Measurements from ENCODE around the gene GALNT5. TPM values are rescaled to one million over a fixed set of nuclear protein-coding genes. Genes with fewer than 3 reads are reported as not detected.

GALNT5 gene
- total RNA-seq, 1 experiment from 2014 or later: 6.8 TPM

GRCh38 chr2:157311706-157312105 is 54.2 kb downstream of the GALNT5 start:
- intact Hi-C loops (cut with micrococcal nuclease; ENCODE audit: unreplicated experiment): no loop called here
- no peak overlapping the region for H3K4me3 Mint-ChIP-seq (ENCODE audit: unreplicated experiment)
- no peaks in the 10 kb centered on the region for H3K4me1 Mint-ChIP-seq (ENCODE audit: low read depth, unreplicated experiment)
- Histone ChIP-seq H3K9me3 (no peaks in the 10 kb centered on the region), H3K36me3 (ENCODE audit: control insufficient read depth, insufficient read depth, low read length) (no peaks in the 10 kb centered on the region), H3K4me3 (ENCODE audit: low read depth, low read length) (no peak overlapping the region), H3K27me3 (replicated peaks; ENCODE audit: control insufficient read depth, insufficient read depth, low read length) (no peaks in the 10 kb centered on the region; the same call in 1 of the 2 replicates), H3K4me1 (no peaks in the 10 kb centered on the region)
- BruUV-seq (replicated peaks): no TSS peak
- H3K27ac Mint-ChIP-seq (ENCODE audit: unreplicated experiment): no peak overlapping the region
- POLR2A ChIA-PET: no interaction called here
- no peaks in the 10 kb centered on the region for H3K36me3 Mint-ChIP-seq (ENCODE audit: insufficient read depth, unreplicated experiment)
- no peak for DNase-seq
- CTCF ChIA-PET: interaction anchor here (0.6 kb wide), 1 partner anchor 1340 kb away, joined by 3 read pairs; no protein-coding TSS in a partner anchor
- H3K9me3 Mint-ChIP-seq (ENCODE audit: unreplicated experiment): no peaks in the 10 kb centered on the region
- no peaks in the 10 kb centered on the region for H3K27me3 Mint-ChIP-seq (ENCODE audit: insufficient read depth, unreplicated experiment)
- TF ChIP-seq, protein P1, sequence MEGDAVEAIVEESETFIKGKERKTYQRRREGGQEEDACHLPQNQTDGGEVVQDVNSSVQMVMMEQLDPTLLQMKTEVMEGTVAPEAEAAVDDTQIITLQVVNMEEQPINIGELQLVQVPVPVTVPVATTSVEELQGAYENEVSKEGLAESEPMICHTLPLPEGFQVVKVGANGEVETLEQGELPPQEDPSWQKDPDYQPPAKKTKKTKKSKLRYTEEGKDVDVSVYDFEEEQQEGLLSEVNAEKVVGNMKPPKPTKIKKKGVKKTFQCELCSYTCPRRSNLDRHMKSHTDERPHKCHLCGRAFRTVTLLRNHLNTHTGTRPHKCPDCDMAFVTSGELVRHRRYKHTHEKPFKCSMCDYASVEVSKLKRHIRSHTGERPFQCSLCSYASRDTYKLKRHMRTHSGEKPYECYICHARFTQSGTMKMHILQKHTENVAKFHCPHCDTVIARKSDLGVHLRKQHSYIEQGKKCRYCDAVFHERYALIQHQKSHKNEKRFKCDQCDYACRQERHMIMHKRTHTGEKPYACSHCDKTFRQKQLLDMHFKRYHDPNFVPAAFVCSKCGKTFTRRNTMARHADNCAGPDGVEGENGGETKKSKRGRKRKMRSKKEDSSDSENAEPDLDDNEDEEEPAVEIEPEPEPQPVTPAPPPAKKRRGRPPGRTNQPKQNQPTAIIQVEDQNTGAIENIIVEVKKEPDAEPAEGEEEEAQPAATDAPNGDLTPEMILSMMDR (IDR thresholded peaks at IDR 0.05; ENCODE audit: insufficient read depth in 1 of 2, low read depth in 1 of 2, low read length in 1 of 2, severe bottlenecking in 1 of 2, unreplicated experiment in 1 of 2): no peak

- ChIA-PET POLR2A (no interaction called here), CTCF (no interaction called here)
- Mint-ChIP-seq H3K27ac (ENCODE audit: unreplicated experiment) (no peak overlapping the region), H3K4me3 (ENCODE audit: unreplicated experiment) (no peak overlapping the region), H3K9me3 (ENCODE audit: unreplicated experiment) (no peaks in the 10 kb centered on the region), H3K4me1 (ENCODE audit: low read depth, unreplicated experiment) (no peaks in the 10 kb centered on the region), H3K27me3 (ENCODE audit: insufficient read depth, unreplicated experiment) (no peaks in the 10 kb centered on the region), H3K36me3 (ENCODE audit: insufficient read depth, unreplicated experiment) (no peaks in the 10 kb centered on the region)
- no peaks in the 10 kb centered on the region for H3K9me3 ChIP-seq
- no TSS peak for BruUV-seq (replicated peaks)
- TF ChIP-seq, protein P1 (IDR thresholded peaks at IDR 0.05; ENCODE audit: insufficient read depth in 1 of 2, low read depth in 1 of 2, low read length in 1 of 2, severe bottlenecking in 1 of 2, unreplicated experiment in 1 of 2): no peak
- H3K27me3 ChIP-seq (replicated peaks; ENCODE audit: control insufficient read depth, insufficient read depth, low read length): no peaks in the 10 kb centered on the region; the same call in 1 of the 2 replicates
- intact Hi-C loops (cut with micrococcal nuclease; ENCODE audit: unreplicated experiment): no loop called here
- no peaks in the 10 kb centered on the region for H3K4me1 ChIP-seq
- DNase-seq: no peak
- H3K4me3 ChIP-seq (ENCODE audit: low read depth, low read length): no peak overlapping the region
- H3K36me3 ChIP-seq (ENCODE audit: control insufficient read depth, insufficient read depth, low read length): no peaks in the 10 kb centered on the region
These were observed 55.5 kb downstream of the GALNT5 start for GRCh38 chr2:157312866-157313486.

DNA sequence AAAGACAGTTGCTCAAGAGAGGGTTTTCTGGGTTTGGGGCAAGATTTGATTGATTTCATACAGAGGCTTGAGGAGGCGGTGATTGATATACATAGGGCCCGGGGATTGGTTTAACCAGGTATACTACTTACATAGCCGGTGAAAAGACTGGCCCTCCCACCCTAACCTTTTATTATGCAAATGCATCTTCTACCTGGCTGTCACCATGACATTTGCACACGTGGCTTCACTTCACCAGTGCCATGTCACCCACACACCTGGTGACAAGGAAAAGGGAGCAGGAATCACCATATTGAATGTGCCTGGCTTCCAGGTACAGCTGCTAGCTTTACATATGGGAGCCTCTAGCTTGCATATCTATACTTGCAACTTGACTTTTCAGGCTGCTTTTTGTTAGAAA is 58.4 kb downstream of the GALNT5 start:
- Mint-ChIP-seq H3K27me3 (ENCODE audit: insufficient read depth, unreplicated experiment) (no peaks in the 10 kb centered on the region), H3K4me3 (ENCODE audit: unreplicated experiment) (no peak overlapping the region), H3K4me1 (ENCODE audit: low read depth, unreplicated experiment) (no peaks in the 10 kb centered on the region), H3K36me3 (ENCODE audit: insufficient read depth, unreplicated experiment) (no peaks in the 10 kb centered on the region), H3K27ac (ENCODE audit: unreplicated experiment) (no peak overlapping the region), H3K9me3 (ENCODE audit: unreplicated experiment) (no peaks in the 10 kb centered on the region)
- H3K36me3 ChIP-seq (ENCODE audit: control insufficient read depth, insufficient read depth, low read length): no peaks in the 10 kb centered on the region
- POLR2A ChIA-PET: no interaction called here
- no peaks in the 10 kb centered on the region for H3K9me3 ChIP-seq
- peaks cover 3% of the 10 kb centered on the region; the same call in 1 of the 2 replicates for H3K4me1 ChIP-seq
- no TSS peak for BruUV-seq (replicated peaks)
- CTCF ChIA-PET: no interaction called here
- no peak overlapping the region for H3K4me3 ChIP-seq (ENCODE audit: low read depth, low read length)
- intact Hi-C loops (cut with micrococcal nuclease; ENCODE audit: unreplicated experiment): no loop called here
- TF ChIP-seq, protein P1 (IDR thresholded peaks at IDR 0.05; ENCODE audit: insufficient read depth in 1 of 2, low read depth in 1 of 2, low read length in 1 of 2, severe bottlenecking in 1 of 2, unreplicated experiment in 1 of 2): no peak
- DNase-seq: no peak
- no peaks in the 10 kb centered on the region; the same call in 1 of the 2 replicates for H3K27me3 ChIP-seq (replicated peaks; ENCODE audit: control insufficient read depth, insufficient read depth, low read length)

All from Caco-2 (cell line).